Esophagus muscularis mucosa (tissue), 3 donors: ENCODE data around the gene IFNLR1.

ENCODE experiments used
- POLR2A ChIP-seq: fragments of 450-650 bp; IDR thresholded peaks from one replicate; pipeline ENCODE4 v1.6.1; 2017; ENCODE audit warnings: antibody characterized with exemption, moderate library complexity, mild to moderate bottlenecking, low read depth
- TF ChIP-seq, protein P1 (sequence below), 3 experiments: fragments of 200-600 bp in 2 of 3; fragments of 450-650 bp in 1 of 3; sonication (generic) in 2 of 3; IDR thresholded peaks; one replicate each; pipeline ENCODE4 v1.5.1; 2017 to 2019; ENCODE audit warnings: antibody characterized with exemption in 3 of 3, mild to moderate bottlenecking in 2 of 3, moderate library complexity in 1 of 3

- TF ChIP-seq POLR2A, result no peak
- TF ChIP-seq, protein P1, sequence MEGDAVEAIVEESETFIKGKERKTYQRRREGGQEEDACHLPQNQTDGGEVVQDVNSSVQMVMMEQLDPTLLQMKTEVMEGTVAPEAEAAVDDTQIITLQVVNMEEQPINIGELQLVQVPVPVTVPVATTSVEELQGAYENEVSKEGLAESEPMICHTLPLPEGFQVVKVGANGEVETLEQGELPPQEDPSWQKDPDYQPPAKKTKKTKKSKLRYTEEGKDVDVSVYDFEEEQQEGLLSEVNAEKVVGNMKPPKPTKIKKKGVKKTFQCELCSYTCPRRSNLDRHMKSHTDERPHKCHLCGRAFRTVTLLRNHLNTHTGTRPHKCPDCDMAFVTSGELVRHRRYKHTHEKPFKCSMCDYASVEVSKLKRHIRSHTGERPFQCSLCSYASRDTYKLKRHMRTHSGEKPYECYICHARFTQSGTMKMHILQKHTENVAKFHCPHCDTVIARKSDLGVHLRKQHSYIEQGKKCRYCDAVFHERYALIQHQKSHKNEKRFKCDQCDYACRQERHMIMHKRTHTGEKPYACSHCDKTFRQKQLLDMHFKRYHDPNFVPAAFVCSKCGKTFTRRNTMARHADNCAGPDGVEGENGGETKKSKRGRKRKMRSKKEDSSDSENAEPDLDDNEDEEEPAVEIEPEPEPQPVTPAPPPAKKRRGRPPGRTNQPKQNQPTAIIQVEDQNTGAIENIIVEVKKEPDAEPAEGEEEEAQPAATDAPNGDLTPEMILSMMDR (IDR thresholded peaks at IDR 0.05), result no peak
Observed at GRCh38 chr1:24139222-24139489, 47.9 kb downstream of the IFNLR1 start.
